DOHH2 (cell line): ENCODE data around the gene LILRB4.

Source experiments
- CTCF ChIP-seq: fragments of 200-600 bp; sonication (generic); IDR thresholded peaks from one replicate; pipeline ENCODE4 v1.5.1; 2014; ENCODE audit warnings: antibody characterized with exemption, mild to moderate bottlenecking, low read depth, low read length; ENCODE audit not compliant: poor library complexity, severe bottlenecking
- EZH2phosphoT487 ChIP-seq: fragments of 200-600 bp; sonication (generic); IDR thresholded peaks from 2 replicates; pipeline ENCODE4 v1.6.1; 2017; ENCODE audit warnings: borderline replicate concordance, mild to moderate bottlenecking, antibody characterized with exemption, low read length, moderate library complexity, mixed read lengths

GRCh38 chr19:54620464-54620863 is 42.3 kb upstream of the LILRB4 start:
- TF ChIP-seq CTCF (no peak), EZH2phosphoT487 (no peak)
